NCI-H2029 (cell line): Measurements from ENCODE around the gene PRSS58.

Experiments
- DNase-seq: peaks from one replicate; lab custom pipeline; 2025; lab: John Stamatoyannopoulos, UW

PRSS58 gene, protein sequence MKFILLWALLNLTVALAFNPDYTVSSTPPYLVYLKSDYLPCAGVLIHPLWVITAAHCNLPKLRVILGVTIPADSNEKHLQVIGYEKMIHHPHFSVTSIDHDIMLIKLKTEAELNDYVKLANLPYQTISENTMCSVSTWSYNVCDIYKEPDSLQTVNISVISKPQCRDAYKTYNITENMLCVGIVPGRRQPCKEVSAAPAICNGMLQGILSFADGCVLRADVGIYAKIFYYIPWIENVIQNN

GRCh38 chr7:142257958-142258357, at the start of gene PRSS58:
TSS of gene PRSS58 (minus strand) at chr7:142258058. CDS start at chr7:142257707, 351 bp downstream.
- no peak for DNase-seq

- DNase-seq: no peak
Observed at GRCh38 chr7:142307246-142307900, 49.5 kb upstream of the PRSS58 start.

- DNase-seq: no peak
Observed at GRCh38 chr7:142303650-142304049, 45.8 kb upstream of the PRSS58 start.

GRCh38 chr7:142301923-142302550, 44.2 kb upstream of the PRSS58 start:
- DNase-seq: no peak

DNA sequence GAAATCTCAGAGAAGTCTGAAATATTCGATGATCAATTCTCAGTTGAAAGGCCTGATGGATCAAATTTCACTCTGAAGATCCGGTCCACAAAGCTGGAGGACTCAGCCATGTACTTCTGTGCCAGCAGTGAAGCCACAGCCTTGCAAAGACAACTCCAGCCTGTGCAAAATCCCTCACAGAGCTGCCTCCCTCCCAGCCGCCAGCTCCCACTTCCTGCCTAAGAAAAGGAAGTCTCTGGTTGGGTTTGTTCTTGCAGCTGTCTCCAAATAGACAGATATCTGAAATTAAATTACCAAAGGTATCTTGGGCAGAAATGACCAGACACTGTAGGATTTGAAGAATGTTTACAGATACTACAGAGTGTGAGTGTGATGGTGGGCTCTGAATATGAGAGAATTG, 43.4 kb upstream of the PRSS58 start:
- no peak for DNase-seq

DNA sequence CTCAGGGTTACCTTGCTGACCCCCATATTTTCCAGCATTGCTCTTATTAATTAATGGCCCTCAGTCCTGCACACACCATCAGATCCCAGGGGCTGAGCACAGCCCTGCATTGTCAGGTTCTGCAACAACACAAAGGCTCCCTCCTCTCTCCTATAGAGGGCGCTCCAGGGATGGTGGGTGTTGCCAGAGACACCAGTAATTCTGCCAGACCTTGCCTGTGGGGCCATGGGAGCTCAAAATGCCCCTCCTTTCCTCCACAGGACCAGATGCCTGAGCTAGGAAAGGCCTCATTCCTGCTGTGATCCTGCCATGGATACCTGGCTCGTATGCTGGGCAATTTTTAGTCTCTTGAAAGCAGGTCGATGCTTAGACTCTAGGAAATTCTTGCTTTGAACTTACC, 42.8 kb upstream of the PRSS58 start:
- no peak for DNase-seq

DNA sequence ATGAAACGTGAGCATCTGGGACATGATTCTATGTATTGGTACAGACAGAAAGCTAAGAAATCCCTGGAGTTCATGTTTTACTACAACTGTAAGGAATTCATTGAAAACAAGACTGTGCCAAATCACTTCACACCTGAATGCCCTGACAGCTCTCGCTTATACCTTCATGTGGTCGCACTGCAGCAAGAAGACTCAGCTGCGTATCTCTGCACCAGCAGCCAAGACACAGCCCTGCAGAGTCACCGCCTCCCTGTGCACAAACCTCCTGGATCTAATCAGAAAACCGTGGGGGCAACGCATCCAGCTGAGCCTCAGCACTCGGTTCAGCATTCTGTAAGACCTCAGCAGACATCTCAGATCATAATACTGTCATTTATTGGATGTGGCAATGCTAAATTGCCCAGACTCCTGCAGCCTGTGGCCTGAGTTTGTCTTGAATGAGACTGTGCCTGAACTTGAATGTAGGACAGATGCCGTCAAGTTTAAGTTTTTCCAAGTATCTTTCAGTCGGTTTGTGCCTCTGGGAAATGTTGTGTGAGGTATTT, 41.5 kb upstream of the PRSS58 start:
- no peak for DNase-seq

- DNase-seq: no peak
Observed at GRCh38 chr7:142298627-142299026, 40.8 kb upstream of the PRSS58 start.

- no peak for DNase-seq
Observed at GRCh38 chr7:142298009-142298408, 40.2 kb upstream of the PRSS58 start.

GRCh38 chr7:142280263-142280662, 22.4 kb upstream of the PRSS58 start:
- DNase-seq: no peak

DNA sequence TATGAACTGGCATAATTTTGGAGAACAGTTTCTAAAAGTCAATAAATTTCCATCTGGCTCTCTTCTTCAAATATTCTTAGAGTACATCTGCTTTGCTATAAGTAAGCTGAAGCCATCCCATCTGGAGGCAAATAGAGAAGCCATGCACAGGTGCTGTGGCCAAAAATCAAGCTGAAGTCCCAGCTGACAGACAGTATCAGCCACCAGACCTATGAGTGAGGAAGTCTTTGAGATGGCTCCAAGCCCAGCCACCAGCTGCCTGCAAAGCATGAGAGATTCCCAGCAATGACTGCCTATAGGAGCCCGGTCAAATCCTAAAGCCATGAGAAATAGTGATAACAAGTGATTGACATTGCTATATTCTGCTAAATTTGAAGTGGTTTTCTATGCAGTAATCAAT, 21.7 kb upstream of the PRSS58 start:
- no peak for DNase-seq

- DNase-seq: no peak
Observed at GRCh38 chr7:142275028-142275427, 17.2 kb upstream of the PRSS58 start.

DNA sequence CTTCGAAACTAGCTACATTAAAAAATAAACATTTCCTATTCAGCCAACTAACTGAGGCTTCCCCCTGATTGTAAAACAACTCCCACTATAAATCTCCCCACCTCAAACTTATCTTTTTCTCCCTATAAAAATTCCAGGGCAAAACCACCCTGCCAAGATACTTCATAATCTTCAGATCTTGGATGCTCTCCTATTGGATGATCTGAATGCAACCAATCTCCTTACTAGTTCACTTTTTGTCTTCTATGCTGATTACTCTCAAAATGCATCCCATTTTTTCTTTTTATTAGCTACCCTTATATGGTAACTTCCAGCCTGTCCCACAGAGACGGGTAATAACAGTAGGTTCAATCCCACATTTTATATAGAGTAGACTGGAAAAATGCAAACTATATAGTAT, 15.0 kb upstream of the PRSS58 start:
- DNase-seq: no peak

GRCh38 chr7:142263598-142264380, 5.9 kb upstream of the PRSS58 start:
- DNase-seq: no peak

DNA sequence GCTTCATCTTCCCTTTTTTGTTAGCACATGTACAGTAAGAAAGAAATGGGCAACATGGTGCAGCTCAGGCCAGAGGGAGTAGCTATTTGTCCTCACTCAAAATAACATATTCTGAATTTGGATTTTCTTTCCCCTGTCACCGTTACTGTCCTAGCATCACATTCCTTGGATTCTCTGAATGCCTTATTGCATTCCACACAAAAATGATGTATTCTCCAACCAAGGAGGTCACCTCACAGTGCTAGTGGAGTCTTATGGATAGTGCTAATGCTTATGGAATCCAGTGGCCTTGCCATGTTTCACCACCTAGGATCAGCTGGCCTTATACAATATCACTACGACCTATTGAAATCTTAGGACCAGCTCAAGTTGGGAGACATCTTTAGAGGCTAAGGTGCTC, 7.2 kb downstream of the PRSS58 start:
- DNase-seq: no peak

DNA sequence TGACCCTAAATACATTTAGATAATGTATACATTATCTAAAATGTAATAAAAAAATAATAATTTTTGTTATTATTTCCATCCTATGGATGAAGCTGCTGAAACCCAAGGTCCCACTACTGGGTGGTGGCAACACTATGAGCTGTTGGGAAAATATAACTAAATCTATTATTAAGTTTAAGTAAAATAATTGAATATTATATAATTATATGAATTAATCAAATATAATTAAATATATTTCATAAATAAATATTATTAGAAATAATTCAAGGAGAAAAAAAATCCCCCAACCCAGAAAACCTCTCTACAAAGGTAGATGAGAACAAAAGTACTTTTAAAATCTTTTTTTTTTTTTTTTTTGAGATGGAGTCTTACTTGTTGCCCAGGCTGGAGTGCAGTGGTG, 7.9 kb downstream of the PRSS58 start:
- DNase-seq: no peak

GRCh38 chr7:142248166-142249160, 9.4 kb downstream of the PRSS58 start:
- DNase-seq: no peak

GRCh38 chr7:142243823-142244222, 14.0 kb downstream of the PRSS58 start:
- DNase-seq: no peak

GRCh38 chr7:142240546-142240945, 17.3 kb downstream of the PRSS58 start:
- no peak for DNase-seq

GRCh38 chr7:142231716-142232115, 26.1 kb downstream of the PRSS58 start:
- DNase-seq: no peak

DNA sequence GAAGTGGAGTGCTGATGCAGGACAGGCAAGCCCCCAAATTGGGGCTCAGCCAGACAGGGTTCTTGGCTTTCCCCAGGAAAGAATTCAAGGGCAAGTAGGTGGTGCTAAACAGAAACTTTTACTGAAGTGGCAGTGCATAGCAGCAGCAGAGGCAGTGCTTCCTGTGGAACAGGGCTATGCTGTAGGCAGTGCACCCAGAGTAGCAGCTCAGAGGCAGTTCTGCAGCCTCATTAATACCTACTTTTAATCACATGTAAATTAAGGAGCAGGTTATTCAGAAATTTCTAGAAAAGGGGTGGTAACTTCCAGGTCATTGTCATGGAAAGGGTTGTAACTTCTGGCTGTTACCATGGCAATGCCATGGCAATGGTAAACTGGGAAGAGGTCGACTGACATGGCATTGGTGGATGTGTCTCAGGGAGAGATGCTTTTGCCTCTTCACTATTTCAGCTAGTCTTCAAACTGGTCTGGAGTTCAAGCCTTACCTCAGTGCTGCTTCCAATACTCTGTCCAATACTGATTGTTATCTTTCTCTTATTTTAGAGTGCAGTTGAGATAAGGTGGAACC, 29.2 kb downstream of the PRSS58 start:
- no peak for DNase-seq
